Cardiac septum (tissue), 1 donor: ENCODE data around the gene MLXIP. TPM values are rescaled to one million over a fixed set of nuclear protein-coding genes. Genes with fewer than 3 reads are reported as not detected.

Experiments used
- DNase-seq: peaks from one replicate; pipeline ENCODE4 v3.0.0-alpha.2; 2020; ENCODE audit warnings: low spot score
- intact Hi-C: fragments of 100-400 bp; cut with DNase I; formaldehyde crosslinking; loops from one replicate; pipeline ENCODE4 v1.14.0; 2022
- total RNA-seq: library from RNA; stranded (reverse); fragmentation: NEBNext Ultra II Directional; extraction: Animal tissue kit (Norgen Biotek cat#: 25700); gene quantifications from one replicate; pipeline ENCODE4 v1.2.1, GENCODE V29; 2021
- donor health status: DM: no; HTN: no; CAD: no.

The MLXIP gene
- total RNA-seq, 1 donor from 2014 or later, result 24.7 TPM

DNA sequence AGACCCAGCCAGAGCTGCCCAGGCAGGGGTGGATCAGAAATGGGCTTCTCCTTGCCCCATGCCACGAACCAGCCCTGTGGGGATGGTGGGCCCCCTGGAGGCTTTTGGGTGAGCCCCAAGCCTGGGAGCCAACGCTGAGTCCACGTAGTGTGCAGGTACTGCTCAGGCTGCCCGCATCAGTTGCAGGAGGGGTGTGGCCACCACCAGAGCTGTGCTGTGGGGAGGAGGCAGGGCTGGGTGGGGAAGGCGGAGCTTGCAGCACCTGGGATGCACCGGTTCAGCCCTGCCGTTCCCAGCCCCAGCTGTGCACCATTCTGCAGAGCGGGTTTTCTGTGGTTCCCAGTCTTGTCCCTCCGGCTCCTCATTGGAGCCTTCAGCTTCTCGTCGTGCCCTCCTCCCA lies 59.1 kb downstream of the MLXIP start:
- DNase-seq, result no peak
- intact Hi-C loops, result no loop called here

DNA sequence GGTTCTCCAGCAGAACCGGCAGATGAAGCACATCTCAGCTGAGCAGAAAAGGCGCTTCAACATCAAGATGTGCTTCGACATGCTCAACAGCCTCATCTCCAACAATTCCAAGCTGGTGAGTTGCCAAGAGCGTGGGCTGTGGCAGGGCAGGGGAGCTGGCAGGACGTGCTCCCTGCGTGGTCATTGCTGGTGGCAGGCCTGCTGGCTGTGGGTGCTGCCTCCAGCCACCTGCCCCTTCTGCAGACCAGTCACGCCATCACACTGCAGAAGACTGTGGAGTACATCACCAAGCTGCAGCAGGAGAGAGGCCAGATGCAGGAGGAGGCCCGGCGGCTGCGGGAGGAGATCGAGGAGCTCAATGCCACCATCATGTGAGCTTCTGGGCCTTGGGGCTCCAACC lies 59.6 kb downstream of the MLXIP start:
- intact Hi-C loops, result no loop called here
- no peak for DNase-seq

DNA sequence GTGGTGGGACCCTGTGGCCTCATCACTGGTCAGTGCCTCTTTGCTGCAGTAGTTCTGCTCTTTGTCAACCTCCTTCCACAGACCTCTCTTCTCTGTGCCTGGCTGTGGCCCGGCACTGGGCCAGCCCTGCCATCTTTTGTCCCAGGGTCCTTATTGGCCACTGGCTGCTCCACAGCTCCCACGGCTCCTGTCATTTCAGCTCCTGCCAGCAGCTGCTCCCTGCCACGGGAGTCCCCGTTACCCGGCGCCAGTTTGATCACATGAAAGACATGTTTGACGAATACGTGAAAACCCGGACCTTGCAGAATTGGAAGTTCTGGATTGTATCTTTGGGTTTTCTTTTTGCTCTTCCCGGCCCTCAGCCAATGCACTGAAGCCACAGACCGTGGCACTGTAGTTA lies 60.1 kb downstream of the MLXIP start:
- intact Hi-C loops, result no loop called here
- DNase-seq, result no peak

DNA sequence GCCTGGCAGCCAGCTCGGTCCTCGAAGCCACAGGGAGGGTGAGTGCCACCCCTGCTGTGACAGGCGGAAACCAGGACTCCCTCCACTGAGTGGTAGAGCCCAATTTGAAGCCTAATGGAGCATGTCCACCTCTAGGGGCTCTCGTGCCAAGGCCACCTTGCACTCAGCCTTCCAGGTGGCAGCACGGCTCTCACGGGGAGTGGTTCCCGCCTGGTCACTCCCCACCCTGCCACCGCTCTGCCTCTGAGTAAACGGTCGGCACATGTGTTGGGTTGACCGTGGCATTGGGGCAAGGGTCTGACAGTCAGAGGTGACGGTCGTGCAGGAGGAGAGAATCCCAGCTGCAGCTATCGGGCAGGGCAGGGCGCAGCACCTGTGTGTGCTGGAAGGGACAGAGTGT lies 60.7 kb downstream of the MLXIP start:
- DNase-seq, result no peak
- intact Hi-C loops, result no loop called here

DNA sequence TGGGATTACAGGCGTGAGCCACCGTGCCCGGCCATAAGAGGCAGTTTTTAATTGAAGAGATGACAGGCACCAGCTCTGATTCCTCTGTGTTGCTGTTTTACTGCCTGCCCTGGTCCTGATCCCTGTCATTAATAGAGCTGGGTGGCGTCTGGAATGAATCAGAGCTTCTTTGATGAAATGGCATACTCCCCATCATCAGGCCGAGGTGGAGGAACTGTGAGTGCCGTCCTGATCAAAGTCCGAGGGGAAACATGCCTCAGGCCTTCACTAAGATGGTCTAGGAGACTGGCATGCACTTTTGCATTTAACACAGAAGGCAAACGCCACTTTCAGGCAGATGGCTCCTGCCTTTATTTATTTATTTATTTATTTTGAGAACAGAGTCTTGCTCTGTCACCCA lies 61.4 kb downstream of the MLXIP start:
- intact Hi-C loops, result no loop called here
- no peak for DNase-seq

DNA sequence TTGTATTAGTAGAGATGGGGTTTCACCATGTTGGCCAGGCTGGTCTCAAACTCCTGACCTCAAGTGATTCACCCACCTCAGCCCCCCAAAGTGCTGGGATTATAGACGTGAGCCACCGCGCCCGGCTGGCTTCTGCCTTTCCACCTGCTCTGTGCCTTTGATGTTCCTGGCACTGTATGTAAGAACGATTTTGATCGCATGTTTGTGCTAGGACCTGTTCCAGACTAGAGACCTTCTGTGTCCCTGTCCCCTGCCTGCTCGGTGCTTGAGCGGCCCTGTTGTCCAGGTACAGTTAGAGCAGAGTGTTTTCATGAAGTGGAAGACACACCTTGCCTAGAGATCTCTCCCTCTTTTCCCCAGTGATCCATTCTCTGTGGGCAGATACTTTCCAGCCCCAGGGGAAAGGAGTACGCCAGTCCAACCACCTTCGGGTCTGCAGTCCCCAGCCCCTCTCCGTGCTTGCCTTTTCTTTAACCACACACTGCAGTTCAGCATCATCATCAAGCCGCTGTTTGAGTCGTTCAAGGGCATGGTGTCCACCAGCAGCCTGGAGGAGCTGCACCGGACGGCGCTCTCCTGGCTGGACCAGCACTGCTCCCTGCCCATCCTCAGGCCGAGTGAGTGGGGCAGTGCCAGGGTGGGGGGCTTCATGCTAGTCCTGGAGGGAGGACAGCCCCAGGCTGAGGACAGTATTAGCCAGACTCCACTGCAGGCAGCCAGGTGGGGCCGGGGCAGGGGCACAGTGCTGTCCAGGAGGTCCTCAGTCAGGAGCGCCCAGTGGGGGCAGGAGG lies 62.1 kb downstream of the MLXIP start:
- intact Hi-C loops, result no loop called here
- no peak for DNase-seq

DNA sequence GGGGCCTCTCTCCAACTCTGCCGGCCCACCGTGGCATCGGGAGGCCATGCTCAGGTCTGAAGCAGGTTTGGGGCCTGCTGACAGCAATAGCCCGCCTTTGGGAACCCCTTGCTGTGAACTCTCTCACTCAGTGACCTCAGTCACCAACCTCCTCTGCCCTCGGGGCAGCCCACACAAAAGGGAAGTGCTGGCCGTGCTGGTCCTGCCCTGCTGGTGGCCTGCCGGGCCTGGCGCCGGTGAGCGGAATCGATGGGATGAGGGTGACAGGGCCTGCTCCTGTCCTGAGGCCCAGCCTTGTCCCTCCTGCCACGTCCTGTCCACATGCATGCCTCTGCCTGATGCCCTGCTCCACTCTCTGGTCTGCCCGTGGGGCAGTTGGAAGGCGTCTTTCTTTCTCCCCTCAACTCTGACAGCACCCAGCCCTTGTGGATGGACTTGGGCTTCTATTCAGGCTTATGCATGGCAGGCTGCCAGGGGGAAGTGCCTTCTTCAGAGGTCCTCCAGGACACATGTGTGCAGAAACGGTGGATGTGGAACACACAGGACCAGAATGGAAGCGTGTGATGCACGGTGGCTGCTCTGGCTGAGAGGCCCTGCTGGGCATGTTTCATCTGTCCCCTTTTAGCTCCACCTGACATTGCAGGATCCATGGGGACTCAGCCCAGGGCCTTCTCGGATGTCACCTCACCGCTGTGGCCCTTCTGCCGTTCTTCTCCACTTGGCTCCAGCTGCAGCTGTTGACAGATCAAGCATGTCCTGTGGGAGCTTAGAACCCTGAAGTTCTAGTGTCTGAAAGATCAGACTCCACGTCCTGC lies 63.6 kb downstream of the MLXIP start:
- no peak for DNase-seq
- intact Hi-C loops, result no loop called here

DNA sequence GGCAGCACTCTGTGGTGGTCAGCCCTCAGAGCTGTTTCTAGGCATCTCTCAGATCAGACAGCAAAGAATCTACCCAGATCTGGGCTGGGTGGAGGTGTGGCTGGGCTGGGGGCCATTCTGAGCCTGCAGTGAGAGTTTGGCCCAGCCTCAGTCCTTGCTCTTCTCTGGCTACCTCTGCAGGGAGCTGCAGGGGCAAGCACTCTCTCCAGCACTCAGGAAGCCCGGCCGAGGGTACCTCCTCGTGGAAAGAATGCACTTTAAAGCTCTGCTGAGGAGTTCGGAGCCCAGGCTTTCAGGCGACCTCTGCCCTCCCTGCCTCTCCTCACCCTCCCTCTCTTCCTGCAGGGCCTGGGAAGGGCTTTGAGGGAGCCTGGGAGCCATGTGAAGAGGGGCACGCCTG lies 64.3 kb downstream of the MLXIP start:
- no peak for DNase-seq
- intact Hi-C loops, result no loop called here

DNA sequence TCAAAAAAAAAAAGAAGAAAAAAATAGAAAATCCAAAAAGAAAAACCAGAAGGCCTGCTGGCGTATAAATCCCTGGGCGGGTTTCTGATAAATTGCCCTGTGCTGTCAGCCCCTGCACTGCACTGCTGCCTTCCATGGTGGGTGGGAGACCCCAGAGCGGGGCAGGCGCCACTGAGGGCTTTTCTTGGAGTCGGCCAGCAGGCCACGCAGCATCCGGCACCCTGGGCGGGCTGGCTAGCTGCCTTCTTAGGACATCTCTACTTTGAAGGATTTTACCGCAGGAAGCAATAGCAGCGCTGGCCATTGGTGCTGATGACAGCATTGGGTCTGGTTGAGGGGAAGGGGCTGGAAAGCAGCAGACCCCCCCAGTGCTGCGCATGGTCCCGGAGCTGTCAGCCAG lies 66.3 kb downstream of the MLXIP start:
- no peak for DNase-seq
- intact Hi-C loops, result no loop called here

DNA sequence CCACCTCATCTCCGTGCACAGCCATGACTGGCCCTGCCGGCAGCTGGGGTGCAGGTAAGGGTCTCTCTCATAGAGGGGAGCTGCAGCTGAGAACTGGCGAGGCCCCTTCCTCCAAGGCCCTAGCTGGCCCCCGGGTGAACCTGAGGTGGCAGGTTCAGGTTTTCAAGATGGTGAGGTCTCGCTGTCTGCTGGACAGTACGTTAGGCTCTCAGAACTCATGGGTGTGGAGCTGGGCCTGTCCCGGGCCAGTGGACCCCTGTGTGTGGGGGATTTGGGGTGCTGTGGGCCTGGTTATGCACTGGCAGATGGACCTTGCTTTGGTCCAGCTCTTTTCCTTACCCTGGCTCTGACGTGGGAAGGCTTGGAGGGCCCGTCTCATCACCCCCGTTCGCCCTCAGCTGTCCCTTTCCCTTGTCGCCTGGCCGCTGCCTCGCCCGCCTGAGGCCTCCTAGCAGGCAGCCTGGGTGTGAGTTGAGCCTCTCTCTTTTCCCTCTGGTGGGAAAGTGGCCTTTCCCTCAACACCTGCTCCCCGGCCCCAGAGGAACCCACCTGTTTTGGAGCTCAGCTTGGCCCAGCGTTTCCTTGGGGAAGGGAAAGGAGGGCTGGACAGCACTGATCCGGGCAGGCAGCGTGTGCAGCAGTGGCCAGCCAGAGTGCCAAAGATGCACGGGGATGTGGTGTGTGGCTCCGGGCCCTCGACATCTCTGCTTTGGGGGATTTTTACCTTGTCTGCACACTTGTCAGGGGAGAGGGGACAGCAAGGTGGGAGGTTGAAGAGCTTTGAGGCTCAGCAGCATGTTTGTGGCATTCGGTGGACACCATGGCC lies 67.2 kb downstream of the MLXIP start:
- intact Hi-C loops, result no loop called here
- no peak for DNase-seq

DNA sequence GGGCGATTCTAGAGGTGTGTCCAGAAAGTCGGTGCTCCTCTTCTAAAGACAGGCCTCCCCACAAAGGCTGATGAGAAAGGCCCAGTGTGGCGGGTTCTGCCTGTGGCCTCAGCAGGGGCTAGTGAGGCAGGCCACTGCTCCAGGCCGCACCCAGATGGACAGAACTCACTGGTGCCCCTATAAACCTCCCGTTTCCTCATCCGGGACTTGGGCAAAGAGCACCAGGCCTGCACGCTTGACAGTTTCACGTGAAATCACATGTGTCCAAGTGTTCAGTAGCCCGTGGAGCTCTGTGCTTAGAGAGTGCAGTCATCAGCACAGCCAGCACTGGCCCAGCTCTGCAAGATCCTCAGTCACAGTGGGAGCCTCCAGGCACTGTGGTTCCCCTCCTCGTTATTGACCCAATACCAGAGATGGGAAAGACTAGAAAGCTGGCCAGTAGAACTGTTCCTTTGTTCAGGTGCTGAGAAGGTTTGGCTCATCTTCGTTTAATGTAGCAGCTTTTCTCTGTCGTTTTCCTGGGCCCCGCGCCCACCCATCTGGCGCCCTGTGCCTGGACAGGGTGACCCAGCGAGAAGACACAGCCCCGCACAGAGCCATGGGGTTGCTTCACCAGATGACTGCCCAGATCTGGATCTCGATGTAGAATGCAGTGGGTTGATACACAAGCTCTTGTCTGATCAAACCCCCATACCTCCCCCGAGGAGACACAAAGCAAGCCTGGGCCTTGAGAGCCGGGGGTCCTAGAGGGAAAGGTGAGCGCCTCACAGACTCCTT lies 69.1 kb downstream of the MLXIP start:
- DNase-seq, result no peak
- intact Hi-C loops, result no loop called here

DNA sequence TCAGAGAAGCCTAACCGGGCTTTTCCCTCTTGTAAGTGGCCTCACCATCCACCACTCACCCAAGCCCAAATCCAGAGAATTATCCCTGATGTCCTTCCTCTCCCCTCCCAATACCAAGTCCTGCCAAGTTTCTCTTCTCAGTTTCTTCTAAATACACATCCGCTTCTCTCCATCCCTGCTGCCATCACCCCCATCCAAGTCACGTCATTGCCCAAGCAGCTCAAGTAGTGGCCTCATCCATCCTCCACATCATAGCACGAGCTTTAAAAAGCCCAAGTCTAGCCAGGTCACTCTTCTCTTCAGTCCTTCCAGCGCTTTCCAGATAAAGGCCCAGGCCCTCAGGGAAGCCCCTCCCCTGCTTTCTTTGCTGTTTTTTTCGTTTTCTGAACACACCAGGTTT lies 70.1 kb downstream of the MLXIP start:
- DNase-seq, result no peak
- intact Hi-C loops, result no loop called here

DNA sequence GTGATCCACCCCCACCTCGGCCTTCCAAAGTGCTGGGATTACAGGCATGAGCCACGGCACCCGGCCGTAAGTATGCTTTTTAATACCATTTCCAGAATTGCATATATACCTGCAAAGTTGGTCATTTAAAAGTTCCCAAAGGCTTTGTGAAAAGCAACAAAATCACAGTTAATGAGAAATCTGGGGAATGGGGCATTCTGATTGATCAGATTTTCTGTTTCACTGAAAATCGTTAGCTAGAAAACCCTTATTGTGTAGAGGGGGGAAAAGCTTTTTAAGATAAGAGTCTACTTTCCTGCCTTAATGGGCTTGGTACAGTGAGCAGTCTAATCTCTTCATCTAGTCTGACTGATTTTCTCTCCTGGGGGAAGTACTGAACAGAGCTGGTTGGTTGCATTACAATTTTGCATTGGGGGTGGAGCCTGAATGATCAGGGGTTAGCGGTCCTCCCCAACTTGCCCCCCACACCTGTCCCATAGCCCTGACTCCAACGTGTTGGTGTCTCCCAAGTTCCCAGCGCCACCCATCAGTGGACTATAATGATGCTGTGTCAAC lies 71.6 kb downstream of the MLXIP start:
- DNase-seq, result no peak
- intact Hi-C loops, result no loop called here

DNA sequence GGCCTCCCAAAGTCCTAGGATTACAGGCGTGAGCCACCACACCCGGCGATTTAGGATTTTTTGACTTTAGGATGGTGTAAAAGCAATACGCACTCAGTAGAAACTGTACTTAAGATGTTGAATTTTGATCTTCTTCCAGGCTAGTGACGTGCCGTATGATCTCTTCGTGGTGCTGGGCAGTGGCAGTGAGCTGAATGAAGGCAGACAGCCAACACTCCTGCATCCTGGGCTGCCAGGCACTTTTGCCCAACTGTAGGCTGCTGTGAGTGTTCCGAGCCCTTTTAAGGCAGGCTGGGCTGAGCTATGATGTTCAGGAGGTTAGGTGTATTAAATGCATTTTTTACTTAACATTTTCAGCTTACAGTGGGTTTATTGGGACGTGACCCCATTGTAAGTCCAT lies 74.2 kb downstream of the MLXIP start:
- DNase-seq, result no peak
- intact Hi-C loops, result no loop called here

DNA sequence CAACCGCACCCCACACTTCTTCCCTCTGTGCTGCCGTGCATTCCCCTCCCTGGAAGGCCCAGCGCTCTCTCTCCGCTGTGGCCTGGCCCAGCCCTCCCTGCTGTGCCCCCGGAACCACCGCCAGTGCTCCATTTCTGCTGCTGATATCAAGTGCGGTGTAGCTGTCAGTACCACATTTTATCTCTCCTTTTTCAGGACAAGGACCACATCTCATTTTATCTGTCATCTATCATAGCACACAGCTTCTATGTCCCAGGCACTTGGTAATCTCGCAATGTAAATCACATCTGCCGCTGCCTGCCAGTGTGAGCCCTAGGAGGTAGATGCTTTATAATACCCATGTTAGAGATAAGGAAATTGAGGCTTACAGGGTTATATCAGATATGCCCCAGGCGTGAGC lies 77.1 kb downstream of the MLXIP start:
- intact Hi-C loops, result no loop called here

DNA sequence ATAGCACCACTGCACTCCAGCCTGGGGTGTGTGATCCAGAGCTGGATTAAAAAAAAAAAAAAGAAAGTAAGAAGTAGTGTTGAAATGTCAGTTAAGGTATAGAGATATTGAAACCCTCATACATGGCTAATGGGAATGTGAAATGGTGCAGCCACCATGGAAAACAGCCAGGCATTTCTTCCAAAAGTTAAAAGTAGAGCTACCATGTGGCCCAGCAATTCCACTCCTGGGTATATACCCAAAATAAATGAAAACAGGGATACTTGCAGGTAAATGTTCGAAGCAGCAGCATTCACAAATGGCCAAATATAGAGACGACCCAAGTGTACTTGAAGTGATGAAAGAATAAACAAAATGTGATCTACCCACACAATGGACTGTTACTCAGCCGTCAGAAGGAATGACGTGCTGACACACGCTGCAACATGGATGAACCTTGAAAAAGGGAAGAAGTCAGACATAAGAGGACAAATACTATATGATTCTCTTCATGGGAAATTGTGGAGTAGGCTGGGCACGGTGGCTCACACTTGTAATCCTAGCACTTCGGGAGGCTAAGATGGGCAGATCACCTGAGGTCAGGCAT lies 80.2 kb downstream of the MLXIP start:
- no peak for DNase-seq
- intact Hi-C loops, result no loop called here

More for the DNA sequence above, 77.1 kb downstream of the MLXIP start:
- DNase-seq, result no peak

DNA sequence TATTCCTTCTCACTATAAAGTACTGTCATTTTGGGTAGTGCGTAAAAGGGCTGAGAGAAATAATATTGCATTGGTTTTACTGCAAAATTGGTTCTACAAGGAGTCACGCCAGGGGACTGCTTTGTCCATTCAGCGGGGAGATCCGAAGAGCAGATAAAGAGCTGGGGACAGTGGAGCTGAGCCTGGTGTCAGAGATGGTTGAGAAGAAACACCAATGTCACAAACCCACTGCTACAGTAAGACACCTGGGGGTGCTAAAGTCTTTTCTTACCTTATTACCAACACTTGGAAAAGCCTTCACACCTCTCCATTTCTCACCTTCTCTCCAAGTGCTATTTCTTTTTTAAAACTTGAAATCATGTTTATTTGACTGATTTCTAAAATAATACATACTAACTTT lies 81.3 kb downstream of the MLXIP start:
- DNase-seq, result no peak
- intact Hi-C loops, result no loop called here

DNA sequence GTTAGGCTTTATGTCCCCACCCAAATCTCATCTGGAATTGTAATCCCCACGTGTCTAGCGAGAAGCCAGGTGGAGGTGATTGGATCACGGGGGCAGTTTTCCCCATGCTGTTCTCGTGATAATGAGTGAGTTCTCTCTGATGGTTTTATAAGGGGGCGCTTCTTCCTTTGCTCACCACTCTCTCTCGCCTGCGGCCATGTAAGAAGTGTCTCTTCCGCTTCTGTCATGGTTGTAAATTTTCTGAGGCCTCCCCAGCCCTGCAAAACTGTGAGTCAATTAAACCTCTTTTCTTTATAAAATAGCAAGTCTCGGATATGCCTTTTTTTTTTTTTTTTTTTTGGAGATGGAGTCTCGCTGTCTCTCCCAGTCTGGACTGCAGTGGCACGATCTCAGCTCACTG lies 82.2 kb downstream of the MLXIP start:
- no peak for DNase-seq
- intact Hi-C loops, result no loop called here

DNA sequence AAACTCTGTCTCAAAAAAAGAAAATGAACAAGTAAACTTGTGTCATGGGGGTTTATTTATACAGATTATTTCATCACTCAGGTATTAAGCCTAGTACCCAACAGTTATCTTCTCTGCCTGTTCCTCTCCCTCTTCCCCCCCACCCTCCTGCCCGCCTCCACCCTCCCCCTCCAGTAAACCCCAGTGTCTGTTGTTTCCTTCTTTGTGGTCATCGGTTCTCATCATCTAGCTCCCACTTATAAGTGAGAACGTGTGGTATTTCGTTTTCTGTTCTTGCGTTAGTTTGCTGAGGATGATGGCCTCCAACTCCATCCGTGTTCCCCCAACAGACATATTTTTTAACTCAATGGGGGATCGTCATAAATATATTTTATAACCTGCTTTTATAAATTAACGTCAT lies 83.1 kb downstream of the MLXIP start:
- intact Hi-C loops, result no loop called here
- DNase-seq, result no peak
